Measurements from ENCODE around the gene EEA1.

Gene EEA1

GRCh38 chr12:92866418-92866817 lies 62.7 kb downstream of the EEA1 start:
- no peak overlapping the region for H3K27ac ChIP-seq (ENCODE audit: low read depth, low read length)
- no peak overlapping the region for H3K4me3 ChIP-seq (ENCODE audit: low read length)
- H3K36me3 ChIP-seq (ENCODE audit: control insufficient read depth, insufficient read depth, low read length): no peaks in the 10 kb centered on the region
- no peaks in the 10 kb centered on the region for H3K4me1 ChIP-seq (ENCODE audit: control insufficient read depth, insufficient read depth, low read length)
- no peaks in the 10 kb centered on the region for H3K27me3 ChIP-seq (ENCODE audit: control insufficient read depth, insufficient read depth, low read length)
- H3K9ac ChIP-seq (ENCODE audit: low read length): no peak overlapping the region

- Histone ChIP-seq H3K4me3 (ENCODE audit: low read length) (no peak overlapping the region), H3K9ac (ENCODE audit: low read length) (no peak overlapping the region), H3K4me1 (ENCODE audit: control insufficient read depth, insufficient read depth, low read length) (no peaks in the 10 kb centered on the region), H3K36me3 (ENCODE audit: control insufficient read depth, insufficient read depth, low read length) (peaks cover 4% of the 10 kb centered on the region), H3K27ac (ENCODE audit: low read depth, low read length) (no peak overlapping the region), H3K27me3 (ENCODE audit: control insufficient read depth, insufficient read depth, low read length) (no peaks in the 10 kb centered on the region)
Measured at GRCh38 chr12:92863251-92863650, 65.8 kb downstream of the EEA1 start.

GRCh38 chr12:92861381-92861780 lies 67.7 kb downstream of the EEA1 start:
- H3K27me3 ChIP-seq (ENCODE audit: control insufficient read depth, insufficient read depth, low read length): no peaks in the 10 kb centered on the region
- H3K4me1 ChIP-seq (ENCODE audit: control insufficient read depth, insufficient read depth, low read length): no peaks in the 10 kb centered on the region
- peaks cover 10% of the 10 kb centered on the region for H3K36me3 ChIP-seq (ENCODE audit: control insufficient read depth, insufficient read depth, low read length)
- no peak overlapping the region for H3K27ac ChIP-seq (ENCODE audit: low read depth, low read length)
- no peak overlapping the region for H3K9ac ChIP-seq (ENCODE audit: low read length)
- H3K4me3 ChIP-seq (ENCODE audit: low read length): no peak overlapping the region

GRCh38 chr12:92860521-92860920 lies 68.6 kb downstream of the EEA1 start:
- Histone ChIP-seq H3K27ac (ENCODE audit: low read depth, low read length) (no peak overlapping the region), H3K27me3 (ENCODE audit: control insufficient read depth, insufficient read depth, low read length) (no peaks in the 10 kb centered on the region), H3K9ac (ENCODE audit: low read length) (no peak overlapping the region), H3K36me3 (ENCODE audit: control insufficient read depth, insufficient read depth, low read length) (peaks cover 10% of the 10 kb centered on the region), H3K4me3 (ENCODE audit: low read length) (no peak overlapping the region), H3K4me1 (ENCODE audit: control insufficient read depth, insufficient read depth, low read length) (no peaks in the 10 kb centered on the region)

GRCh38 chr12:92859650-92860386 lies 69.3 kb downstream of the EEA1 start:
- Histone ChIP-seq H3K4me1 (ENCODE audit: control insufficient read depth, insufficient read depth, low read length) (no peaks in the 10 kb centered on the region), H3K27ac (ENCODE audit: low read depth, low read length) (no peak overlapping the region), H3K4me3 (ENCODE audit: low read length) (no peak overlapping the region), H3K27me3 (ENCODE audit: control insufficient read depth, insufficient read depth, low read length) (no peaks in the 10 kb centered on the region), H3K36me3 (ENCODE audit: control insufficient read depth, insufficient read depth, low read length) (peaks cover 10% of the 10 kb centered on the region), H3K9ac (ENCODE audit: low read length) (no peak overlapping the region)

GRCh38 chr12:92857818-92858217 lies 71.3 kb downstream of the EEA1 start:
- Histone ChIP-seq H3K9ac (ENCODE audit: low read length) (no peak overlapping the region), H3K36me3 (ENCODE audit: control insufficient read depth, insufficient read depth, low read length) (peaks cover 10% of the 10 kb centered on the region), H3K4me3 (ENCODE audit: low read length) (no peak overlapping the region), H3K4me1 (ENCODE audit: control insufficient read depth, insufficient read depth, low read length) (no peaks in the 10 kb centered on the region), H3K27ac (ENCODE audit: low read depth, low read length) (no peak overlapping the region), H3K27me3 (ENCODE audit: control insufficient read depth, insufficient read depth, low read length) (no peaks in the 10 kb centered on the region)

- H3K36me3 ChIP-seq (ENCODE audit: control insufficient read depth, insufficient read depth, low read length): peaks cover 10% of the 10 kb centered on the region
- peaks cover 2% of the 10 kb centered on the region for H3K4me1 ChIP-seq (ENCODE audit: control insufficient read depth, insufficient read depth, low read length)
- H3K4me3 ChIP-seq (ENCODE audit: low read length): no peak overlapping the region
- H3K27me3 ChIP-seq (ENCODE audit: control insufficient read depth, insufficient read depth, low read length): no peaks in the 10 kb centered on the region
- no peak overlapping the region for H3K9ac ChIP-seq (ENCODE audit: low read length)
- no peak overlapping the region for H3K27ac ChIP-seq (ENCODE audit: low read depth, low read length)
Measured at GRCh38 chr12:92854344-92854743, 74.8 kb downstream of the EEA1 start.

GRCh38 chr12:92848740-92849139 lies 80.4 kb downstream of the EEA1 start:
- Histone ChIP-seq H3K27ac (ENCODE audit: low read depth, low read length) (no peak overlapping the region), H3K4me1 (ENCODE audit: control insufficient read depth, insufficient read depth, low read length) (peaks cover 3% of the 10 kb centered on the region), H3K36me3 (ENCODE audit: control insufficient read depth, insufficient read depth, low read length) (no peaks in the 10 kb centered on the region), H3K9ac (ENCODE audit: low read length) (no peak overlapping the region), H3K27me3 (ENCODE audit: control insufficient read depth, insufficient read depth, low read length) (no peaks in the 10 kb centered on the region), H3K4me3 (ENCODE audit: low read length) (no peak overlapping the region)

- no peaks in the 10 kb centered on the region for H3K27me3 ChIP-seq (ENCODE audit: control insufficient read depth, insufficient read depth, low read length)
- H3K27ac ChIP-seq (ENCODE audit: low read depth, low read length): no peak overlapping the region
- H3K4me3 ChIP-seq (ENCODE audit: low read length): no peak overlapping the region
- no peaks in the 10 kb centered on the region for H3K36me3 ChIP-seq (ENCODE audit: control insufficient read depth, insufficient read depth, low read length)
- H3K9ac ChIP-seq (ENCODE audit: low read length): no peak overlapping the region
- H3K4me1 ChIP-seq (ENCODE audit: control insufficient read depth, insufficient read depth, low read length): peaks cover 3% of the 10 kb centered on the region
Measured at GRCh38 chr12:92847368-92847767, 81.7 kb downstream of the EEA1 start.

- Histone ChIP-seq H3K9ac (ENCODE audit: low read length) (no peak overlapping the region), H3K4me1 (ENCODE audit: control insufficient read depth, insufficient read depth, low read length) (peaks cover 3% of the 10 kb centered on the region), H3K36me3 (ENCODE audit: control insufficient read depth, insufficient read depth, low read length) (peaks cover 2% of the 10 kb centered on the region), H3K27me3 (ENCODE audit: control insufficient read depth, insufficient read depth, low read length) (no peaks in the 10 kb centered on the region), H3K4me3 (ENCODE audit: low read length) (no peak overlapping the region), H3K27ac (ENCODE audit: low read depth, low read length) (no peak overlapping the region)
Measured at GRCh38 chr12:92845329-92845728, 83.8 kb downstream of the EEA1 start.

GRCh38 chr12:92844151-92844763 lies 84.8 kb downstream of the EEA1 start:
- Histone ChIP-seq H3K27me3 (ENCODE audit: control insufficient read depth, insufficient read depth, low read length) (no peaks in the 10 kb centered on the region), H3K36me3 (ENCODE audit: control insufficient read depth, insufficient read depth, low read length) (peaks cover 2% of the 10 kb centered on the region)

GRCh38 chr12:92829686-92830282 lies 99.3 kb downstream of the EEA1 start:
- H3K27ac ChIP-seq (ENCODE audit: low read depth, low read length): no peak overlapping the region

More at GRCh38 chr12:92844151-92844763, 84.8 kb downstream of the EEA1 start:
- Histone ChIP-seq H3K4me1 (ENCODE audit: control insufficient read depth, insufficient read depth, low read length) (no peaks in the 10 kb centered on the region), H3K27ac (ENCODE audit: low read depth, low read length) (no peak overlapping the region), H3K9ac (ENCODE audit: low read length) (no peak overlapping the region), H3K4me3 (ENCODE audit: low read length) (no peak overlapping the region)

More at GRCh38 chr12:92829686-92830282, 99.3 kb downstream of the EEA1 start:
- no peaks in the 10 kb centered on the region for H3K27me3 ChIP-seq (ENCODE audit: control insufficient read depth, insufficient read depth, low read length)
- no peak overlapping the region for H3K9ac ChIP-seq (ENCODE audit: low read length)
- no peak overlapping the region for H3K4me3 ChIP-seq (ENCODE audit: low read length)
- no peaks in the 10 kb centered on the region for H3K4me1 ChIP-seq (ENCODE audit: control insufficient read depth, insufficient read depth, low read length)
- no peaks in the 10 kb centered on the region for H3K36me3 ChIP-seq (ENCODE audit: control insufficient read depth, insufficient read depth, low read length)
